Breast epithelium (tissue), 3 donors: ENCODE data around the gene LRRIQ1.

Experiments used
- POLR2A ChIP-seq: fragments of 450-650 bp; IDR thresholded peaks from one replicate; pipeline ENCODE4 v1.6.1; 2016; ENCODE audit warnings: antibody characterized with exemption, mild to moderate bottlenecking, moderate library complexity
- POLR2AphosphoS5 ChIP-seq, 3 donors: sonication (generic); formaldehyde crosslinking; IDR thresholded peaks; one replicate each; pipeline ENCODE4 v1.6.1; 2017; ENCODE audit warnings: antibody characterized with exemption in 3 of 3
- TF ChIP-seq, protein P1 (sequence below), 3 donors: fragments of 450-650 bp; IDR thresholded peaks; one replicate each; pipeline ENCODE4 v1.5.1; 2016 to 2017; ENCODE audit warnings: antibody characterized with exemption in 3 of 3, mild to moderate bottlenecking in 3 of 3, moderate library complexity in 3 of 3

DNA sequence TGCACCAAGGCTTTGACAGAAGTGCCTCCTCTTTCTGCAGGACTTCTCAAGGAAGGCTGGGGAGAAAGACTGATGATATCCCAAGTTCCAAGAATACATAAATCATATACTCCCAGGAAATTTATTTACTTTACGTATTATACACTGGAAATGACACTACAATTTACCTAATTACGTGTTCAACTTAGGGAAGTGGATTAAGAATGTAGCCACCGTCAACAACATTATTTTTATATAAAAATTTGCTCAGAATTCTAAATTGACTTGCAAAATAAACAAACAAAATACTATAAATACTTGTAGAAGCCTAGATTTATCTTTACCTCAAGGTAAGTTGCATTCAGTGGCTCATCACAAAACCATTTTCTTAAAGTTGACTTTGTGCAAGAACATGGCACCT is 19.0 kb upstream of the LRRIQ1 start:
- TF ChIP-seq, protein P1, sequence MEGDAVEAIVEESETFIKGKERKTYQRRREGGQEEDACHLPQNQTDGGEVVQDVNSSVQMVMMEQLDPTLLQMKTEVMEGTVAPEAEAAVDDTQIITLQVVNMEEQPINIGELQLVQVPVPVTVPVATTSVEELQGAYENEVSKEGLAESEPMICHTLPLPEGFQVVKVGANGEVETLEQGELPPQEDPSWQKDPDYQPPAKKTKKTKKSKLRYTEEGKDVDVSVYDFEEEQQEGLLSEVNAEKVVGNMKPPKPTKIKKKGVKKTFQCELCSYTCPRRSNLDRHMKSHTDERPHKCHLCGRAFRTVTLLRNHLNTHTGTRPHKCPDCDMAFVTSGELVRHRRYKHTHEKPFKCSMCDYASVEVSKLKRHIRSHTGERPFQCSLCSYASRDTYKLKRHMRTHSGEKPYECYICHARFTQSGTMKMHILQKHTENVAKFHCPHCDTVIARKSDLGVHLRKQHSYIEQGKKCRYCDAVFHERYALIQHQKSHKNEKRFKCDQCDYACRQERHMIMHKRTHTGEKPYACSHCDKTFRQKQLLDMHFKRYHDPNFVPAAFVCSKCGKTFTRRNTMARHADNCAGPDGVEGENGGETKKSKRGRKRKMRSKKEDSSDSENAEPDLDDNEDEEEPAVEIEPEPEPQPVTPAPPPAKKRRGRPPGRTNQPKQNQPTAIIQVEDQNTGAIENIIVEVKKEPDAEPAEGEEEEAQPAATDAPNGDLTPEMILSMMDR (IDR thresholded peaks at IDR 0.05): no peak
- TF ChIP-seq POLR2A: no peak
- TF ChIP-seq POLR2AphosphoS5 (IDR thresholded peaks at IDR 0.05): no peak
